Upper lobe of left lung (tissue), 4 donors: ENCODE data around the gene CCL11.

Experiments
- EP300 ChIP-seq, 4 donors: sonication (generic); formaldehyde crosslinking; IDR thresholded peaks; one replicate each; pipeline ENCODE4 v1.5.1; 2017; ENCODE audit warnings: antibody characterized with exemption in 4 of 4, control low read depth in 2 of 4
- POLR2A ChIP-seq, 4 donors: fragments of 450-650 bp; IDR thresholded peaks; one replicate each; pipeline ENCODE4 v1.5.1; 2016 to 2017; ENCODE audit warnings: antibody characterized with exemption in 4 of 4, mild to moderate bottlenecking in 2 of 4
- POLR2AphosphoS5 ChIP-seq, 2 donors: sonication (generic); formaldehyde crosslinking; IDR thresholded peaks; one replicate each; pipeline ENCODE4 v1.5.1; 2017; ENCODE audit warnings: antibody characterized with exemption in 2 of 2
- TF ChIP-seq, protein P1 (sequence below), 6 experiments: fragments of 450-650 bp in 4 of 6; fragments of 200-600 bp in 2 of 6; sonication (generic) in 2 of 6; IDR thresholded peaks; one replicate each; pipeline ENCODE4 v1.5.1; 2016 to 2019; ENCODE audit warnings: antibody characterized with exemption in 6 of 6

- TF ChIP-seq, protein P1, sequence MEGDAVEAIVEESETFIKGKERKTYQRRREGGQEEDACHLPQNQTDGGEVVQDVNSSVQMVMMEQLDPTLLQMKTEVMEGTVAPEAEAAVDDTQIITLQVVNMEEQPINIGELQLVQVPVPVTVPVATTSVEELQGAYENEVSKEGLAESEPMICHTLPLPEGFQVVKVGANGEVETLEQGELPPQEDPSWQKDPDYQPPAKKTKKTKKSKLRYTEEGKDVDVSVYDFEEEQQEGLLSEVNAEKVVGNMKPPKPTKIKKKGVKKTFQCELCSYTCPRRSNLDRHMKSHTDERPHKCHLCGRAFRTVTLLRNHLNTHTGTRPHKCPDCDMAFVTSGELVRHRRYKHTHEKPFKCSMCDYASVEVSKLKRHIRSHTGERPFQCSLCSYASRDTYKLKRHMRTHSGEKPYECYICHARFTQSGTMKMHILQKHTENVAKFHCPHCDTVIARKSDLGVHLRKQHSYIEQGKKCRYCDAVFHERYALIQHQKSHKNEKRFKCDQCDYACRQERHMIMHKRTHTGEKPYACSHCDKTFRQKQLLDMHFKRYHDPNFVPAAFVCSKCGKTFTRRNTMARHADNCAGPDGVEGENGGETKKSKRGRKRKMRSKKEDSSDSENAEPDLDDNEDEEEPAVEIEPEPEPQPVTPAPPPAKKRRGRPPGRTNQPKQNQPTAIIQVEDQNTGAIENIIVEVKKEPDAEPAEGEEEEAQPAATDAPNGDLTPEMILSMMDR (IDR thresholded peaks at IDR 0.05): no peak
- TF ChIP-seq POLR2AphosphoS5 (IDR thresholded peaks at IDR 0.05): no peak
- no peak for TF ChIP-seq POLR2A (IDR thresholded peaks at IDR 0.05)
- TF ChIP-seq EP300 (IDR thresholded peaks at IDR 0.05): no peak
These were observed 41.9 kb upstream of the CCL11 start for GRCh38 chr17:34243364-34244320.
